H9 (cell line): ENCODE measurements around the gene LMO1. TPM values are rescaled to one million over a fixed set of nuclear protein-coding genes. Genes with fewer than 3 reads are reported as not detected.

Experiments
- DNase-seq: peaks from one replicate; pipeline ENCODE4 v3.0.0-alpha.2; 2017
- H2AFZ ChIP-seq: one replicate; pipeline ENCODE4 v1.6.1; 2013; ENCODE audit warnings: mild to moderate bottlenecking, low read length, control low read depth, moderate library complexity
- H2AK5ac ChIP-seq: 2 replicates; pipeline ENCODE4 v1.6.1; 2013; ENCODE audit warnings: low read length, control low read depth, mixed read lengths; ENCODE audit not compliant: insufficient read length
- H2BK120ac ChIP-seq: one replicate; pipeline ENCODE4 v1.6.1; 2013; ENCODE audit warnings: low read depth, mild to moderate bottlenecking, low read length, control low read depth, inconsistent platforms; ENCODE audit not compliant: poor library complexity, severe bottlenecking
- H2BK12ac ChIP-seq: 2 replicates; pipeline ENCODE4 v1.6.1; 2013; ENCODE audit warnings: low read length, control low read depth, mixed read lengths, low read depth; ENCODE audit not compliant: insufficient read length
- H2BK15ac ChIP-seq: 2 replicates; pipeline ENCODE4 v1.6.1; 2013; ENCODE audit warnings: low read depth, low read length, control low read depth
- H2BK20ac ChIP-seq: one replicate; pipeline ENCODE4 v1.6.1; 2013; ENCODE audit warnings: low read depth, mild to moderate bottlenecking, low read length, control low read depth, inconsistent platforms; ENCODE audit not compliant: poor library complexity, severe bottlenecking
- H2BK5ac ChIP-seq: 2 replicates; pipeline ENCODE4 v1.6.1; 2013; ENCODE audit warnings: low read length, control low read depth, mixed read lengths; ENCODE audit not compliant: insufficient read length
- H3K14ac ChIP-seq: 2 replicates; pipeline ENCODE4 v1.6.1; 2013; ENCODE audit warnings: low read length, control low read depth; ENCODE audit not compliant: insufficient read depth
- H3K18ac ChIP-seq: 2 replicates; pipeline ENCODE4 v1.6.1; 2013; ENCODE audit warnings: low read depth, mild to moderate bottlenecking, mixed read lengths, low read length, control low read depth; ENCODE audit not compliant: insufficient read length
- H3K23ac ChIP-seq: 2 replicates; pipeline ENCODE4 v1.6.1; 2013; ENCODE audit warnings: low read length, control low read depth, mixed read lengths, low read depth; ENCODE audit not compliant: insufficient read length
- H3K23me2 ChIP-seq: 2 replicates; pipeline ENCODE4 v1.6.1; 2013; ENCODE audit warnings: low read depth, mild to moderate bottlenecking, mixed read lengths, low read length, control low read depth; ENCODE audit not compliant: insufficient read length, poor library complexity, severe bottlenecking
- H3K27ac ChIP-seq: 2 replicates; pipeline ENCODE4 v1.5.1; 2013; ENCODE audit warnings: low read length, control low read depth, mixed read lengths, low read depth; ENCODE audit not compliant: insufficient read length
- H3K27me3 ChIP-seq: 2 replicates; pipeline ENCODE4 v1.6.1; 2013; ENCODE audit warnings: low read length, control low read depth, inconsistent platforms; ENCODE audit not compliant: insufficient read depth
- H3K4ac ChIP-seq: 2 replicates; pipeline ENCODE4 v1.6.1; 2013; ENCODE audit warnings: low read depth, mild to moderate bottlenecking, control low read depth, inconsistent platforms, low read length, moderate library complexity
- H3K4me1 ChIP-seq: 2 replicates; pipeline ENCODE4 v1.6.1; 2013; ENCODE audit warnings: low read length, control low read depth, inconsistent platforms; ENCODE audit not compliant: insufficient read depth
- H3K4me2 ChIP-seq: 2 replicates; pipeline ENCODE4 v1.6.1; 2013; ENCODE audit warnings: low read length, control low read depth, mixed read lengths; ENCODE audit not compliant: insufficient read length, insufficient read depth
- H3K56ac ChIP-seq: 2 replicates; pipeline ENCODE4 v1.6.1; 2013; ENCODE audit warnings: low read depth, mild to moderate bottlenecking, mixed read lengths, low read length, control low read depth; ENCODE audit not compliant: insufficient read length
- H3K79me1 ChIP-seq: 2 replicates; pipeline ENCODE4 v1.6.1; 2013; ENCODE audit warnings: low read depth, mild to moderate bottlenecking, moderate library complexity, low read length, control low read depth, inconsistent platforms; ENCODE audit not compliant: insufficient read depth, poor library complexity, severe bottlenecking
- H3K79me2 ChIP-seq: 2 replicates; pipeline ENCODE4 v1.6.1; 2013; ENCODE audit warnings: low read length, control low read depth, inconsistent platforms; ENCODE audit not compliant: insufficient read depth
- H3K9ac ChIP-seq: 2 replicates; pipeline ENCODE4 v1.6.1; 2013; ENCODE audit warnings: low read length, control low read depth, mixed read lengths; ENCODE audit not compliant: insufficient read length; ENCODE audit errors: extremely low read depth
- H3K9me3 ChIP-seq: one replicate; pipeline ENCODE4 v1.6.1; 2013; ENCODE audit warnings: low read depth, low read length, inconsistent platforms; ENCODE audit not compliant: control insufficient read depth
- H3T11ph ChIP-seq: one replicate; pipeline ENCODE4 v1.6.1; 2013; ENCODE audit warnings: mild to moderate bottlenecking, low read length, control low read depth, inconsistent platforms
- H4K20me1 ChIP-seq: one replicate; pipeline ENCODE4 v1.6.1; 2013; ENCODE audit not compliant: control insufficient read depth, insufficient read length, insufficient read depth
- H4K5ac ChIP-seq: 2 replicates; pipeline ENCODE4 v1.6.1; 2013; ENCODE audit warnings: low read depth, mild to moderate bottlenecking, mixed read lengths, low read length, control low read depth; ENCODE audit not compliant: insufficient read length
- H4K8ac ChIP-seq: replicated peaks from 2 replicates; pipeline ENCODE4 v1.6.1; 2013; ENCODE audit warnings: low read length, control low read depth, mixed read lengths, low read depth; ENCODE audit not compliant: insufficient read length
- H4K91ac ChIP-seq: 2 replicates; pipeline ENCODE4 v1.6.1; 2013; ENCODE audit warnings: low read depth, mild to moderate bottlenecking, moderate library complexity, mixed read lengths, low read length, control low read depth; ENCODE audit not compliant: insufficient read length
- H3K27ac Mint-ChIP-seq, 3 experiments: 2 replicates in 2 of 3; 3 replicates in 1 of 3; pipeline ENCODE4 v1.8.0; 2020 to 2021; ENCODE audit warnings: mixed read lengths in 3 of 3, mild to moderate bottlenecking in 1 of 3, moderate library complexity in 1 of 3
- H3K27me3 Mint-ChIP-seq: 2 replicates; pipeline ENCODE4 v1.8.0; 2021; ENCODE audit warnings: low read depth, mild to moderate bottlenecking, moderate library complexity, mixed read lengths
- H3K36me3 Mint-ChIP-seq, 3 experiments: 2 replicates in 2 of 3; 3 replicates in 1 of 3; pipeline ENCODE4 v1.8.0; 2020 to 2021; ENCODE audit warnings: low read depth in 3 of 3, mixed read lengths in 3 of 3; ENCODE audit not compliant: insufficient read depth in 1 of 3
- H3K4me1 Mint-ChIP-seq, 2 experiments: 2 replicates each; pipeline ENCODE4 v1.8.0; 2020; ENCODE audit warnings: mixed read lengths in 2 of 2
- H3K4me3 Mint-ChIP-seq, 2 experiments: 2 replicates in 1 of 2; 3 replicates in 1 of 2; pipeline ENCODE4 v1.8.0; 2020 to 2021; ENCODE audit warnings: mild to moderate bottlenecking in 2 of 2, mixed read lengths in 2 of 2, moderate library complexity in 1 of 2
- H3K9me3 Mint-ChIP-seq, 2 experiments: 2 replicates in 1 of 2; 3 replicates in 1 of 2; pipeline ENCODE4 v1.8.0; 2020; ENCODE audit warnings: mild to moderate bottlenecking in 2 of 2, mixed read lengths in 2 of 2, moderate library complexity in 1 of 2
- CTCF ChIP-seq: fragments of 200-600 bp; sonication (generic); conservative IDR thresholded peaks from 3 replicates; pipeline ENCODE4 v1.8.0; 2021; ENCODE audit warnings: antibody characterized with exemption, mild to moderate bottlenecking
- WGBS: extraction: QIAGEN DNeasy Blood & Tissue Kit; methylation state at CpG from one replicate; pipeline ENCODE4 v1.1.7; 2013; ENCODE audit warnings: missing lambda C conversion rate, low lambda C conversion rate, mixed read lengths; ENCODE audit not compliant: insufficient read length; ENCODE audit errors: extremely low coverage; 5-methylcytosine and 5-hydroxymethylcytosine counted together
- total RNA-seq: library from RNA; stranded (reverse); gene quantifications from 2 replicates; pipeline ENCODE4 v1.2.1, GENCODE V29; 2021

LMO1 gene
- total RNA-seq, 1 experiment from 2014 or later, result 0.50 TPM

- Histone ChIP-seq H3K18ac (no peak overlapping the region), H3K27me3 (no peaks in the 10 kb centered on the region), H3K9me3 (no peaks in the 10 kb centered on the region), H3K4ac (no peak overlapping the region), H3K23me2 (no peaks in the 10 kb centered on the region), H3K56ac (no peak overlapping the region), H2BK12ac (no peak overlapping the region), H3K4me2 (no peak overlapping the region), H4K8ac (no peak overlapping the region), H2AK5ac (no peak overlapping the region), H2BK15ac (no peak overlapping the region), H4K5ac (no peak overlapping the region), H4K20me1 (no peaks in the 10 kb centered on the region), H3K4me1 (no peaks in the 10 kb centered on the region), H2BK120ac (no peak overlapping the region), H3K79me2 (no peaks in the 10 kb centered on the region), H3K9ac (no peak overlapping the region), H4K91ac (no peak overlapping the region), H3T11ph (no peak overlapping the region), H2BK20ac (no peak overlapping the region), H2AFZ (no peak overlapping the region), H3K79me1 (no peaks in the 10 kb centered on the region), H2BK5ac (no peak overlapping the region), H3K23ac (no peak overlapping the region), H3K27ac (no peak overlapping the region), H3K14ac (no peak overlapping the region)
- no peak for TF ChIP-seq CTCF
- no peak for DNase-seq
- no peak overlapping the region for H3K27ac Mint-ChIP-seq
- H3K27me3 Mint-ChIP-seq, result peaks cover 16% of the 10 kb centered on the region
- H3K4me3 Mint-ChIP-seq, result no peak overlapping the region
- WGBS, result no CpG with 5 or more reads among the region's 1 CpG
- peaks cover 1 to 8% of the 10 kb centered on the region in 2 experiments; a peak in 3 of 4 replicates for H3K4me1 Mint-ChIP-seq
- no peaks in the 10 kb centered on the region for H3K9me3 Mint-ChIP-seq
- H3K36me3 Mint-ChIP-seq, result no peaks in the 10 kb centered on the region
Observed at GRCh38 chr11:8248786-8249185, 14.9 kb downstream of the LMO1 start.
